ENCODE measurements around the gene BMP7.
"Not testable (repeated sequence)": the region's sequence is repeated elsewhere in the genome, so short reads cannot be mapped to it uniquely, and the experiment has no call there.

Gene BMP7

GRCh38 chr20:57163041-57163440, 103.4 kb downstream of the BMP7 start:
- DNase-seq: no peak

DNA sequence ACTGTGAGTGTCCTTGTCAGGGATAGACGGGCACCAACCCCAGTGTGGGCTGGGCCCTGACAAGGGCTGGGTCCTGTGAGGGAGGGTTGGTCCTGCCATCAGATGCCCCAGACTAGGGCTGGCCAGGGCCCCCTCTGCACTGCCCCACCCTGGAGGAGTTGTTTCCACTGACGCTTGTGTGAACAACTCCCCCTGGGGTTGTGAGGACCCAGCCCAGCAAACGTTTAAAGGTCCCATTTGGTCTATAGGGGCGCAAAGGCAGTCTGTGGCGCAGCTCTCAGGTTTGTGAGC, 104.1 kb downstream of the BMP7 start:
- DNase-seq: no peak

GRCh38 chr20:57161478-57162361, 104.7 kb downstream of the BMP7 start:
- DNase-seq: no peak

- DNase-seq: no peak
Observed at GRCh38 chr20:57160985-57161384, 105.5 kb downstream of the BMP7 start.

- no peak for DNase-seq
Observed at GRCh38 chr20:57159945-57160610, 106.4 kb downstream of the BMP7 start.

DNA sequence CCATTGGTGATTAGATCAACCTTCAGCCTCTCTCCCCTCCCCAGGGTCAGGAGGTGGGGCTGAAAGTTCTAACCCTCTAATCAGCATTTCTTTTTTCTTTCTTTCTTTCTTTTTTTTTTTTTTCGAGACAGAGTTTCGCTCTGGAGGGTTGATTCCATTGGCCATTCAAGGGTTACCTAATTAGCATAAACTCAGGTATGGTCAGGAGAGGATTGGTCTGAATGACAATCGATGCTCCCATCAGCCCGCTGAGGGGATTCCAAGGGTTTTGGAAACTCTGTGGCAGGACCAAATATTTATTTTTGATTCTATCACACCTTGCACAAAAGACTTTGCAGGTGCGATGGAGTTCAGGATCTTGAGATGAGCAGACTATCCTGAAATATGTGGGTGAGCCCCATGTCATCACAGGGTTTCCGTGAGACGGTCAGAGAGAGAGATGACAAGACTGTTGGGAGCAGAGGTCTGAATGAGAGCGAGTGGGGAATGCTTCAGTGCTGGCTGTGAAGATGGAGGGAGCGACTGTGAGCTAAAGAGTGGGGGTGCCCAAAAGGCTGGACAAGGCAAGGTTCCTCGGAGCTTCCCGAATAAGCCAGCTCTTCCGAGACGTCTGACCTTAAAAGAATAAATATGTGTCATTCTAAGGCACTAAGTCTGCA, 107.1 kb downstream of the BMP7 start:
- no peak for DNase-seq

DNA sequence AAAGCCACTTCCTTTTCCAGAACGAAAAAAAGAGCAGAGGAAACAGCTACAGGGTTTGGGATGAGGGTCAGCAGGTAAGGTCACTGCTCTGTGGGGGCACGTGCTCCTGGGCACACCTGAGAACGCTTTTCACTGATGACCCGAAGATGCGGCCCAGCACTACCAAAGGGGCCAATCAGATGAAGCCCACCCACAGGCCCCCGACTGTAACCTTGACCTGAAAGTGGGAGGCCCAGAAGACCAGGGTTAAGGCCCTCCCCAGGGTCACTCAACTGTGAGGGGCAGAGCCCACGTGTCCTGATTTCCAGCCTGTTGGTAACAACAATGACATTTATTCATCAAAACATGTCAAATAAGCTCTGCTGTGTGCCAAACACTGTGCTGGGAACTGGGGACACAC, 108.0 kb downstream of the BMP7 start:
- DNase-seq: no peak

DNA sequence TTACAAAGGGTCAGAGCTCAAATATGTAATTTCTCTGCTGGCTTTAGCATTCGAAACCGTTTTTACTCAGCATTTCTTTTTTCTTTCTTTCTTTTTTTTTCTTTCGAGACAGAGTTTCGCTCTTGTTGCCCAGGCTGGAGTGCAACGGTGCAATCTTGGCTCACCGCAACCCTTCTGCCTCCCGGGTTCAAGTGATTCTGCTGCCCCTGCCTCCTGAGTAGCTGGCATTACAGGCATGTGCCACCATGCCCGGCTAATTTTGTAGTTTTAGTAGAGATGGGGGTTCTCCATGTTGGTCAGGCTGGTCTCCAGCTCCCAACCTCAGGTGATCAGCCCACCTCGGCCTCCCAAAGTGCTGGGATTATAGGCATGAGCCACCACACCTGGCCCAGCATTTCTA, 108.7 kb downstream of the BMP7 start:
- not testable (repeated sequence) for DNase-seq

DNA sequence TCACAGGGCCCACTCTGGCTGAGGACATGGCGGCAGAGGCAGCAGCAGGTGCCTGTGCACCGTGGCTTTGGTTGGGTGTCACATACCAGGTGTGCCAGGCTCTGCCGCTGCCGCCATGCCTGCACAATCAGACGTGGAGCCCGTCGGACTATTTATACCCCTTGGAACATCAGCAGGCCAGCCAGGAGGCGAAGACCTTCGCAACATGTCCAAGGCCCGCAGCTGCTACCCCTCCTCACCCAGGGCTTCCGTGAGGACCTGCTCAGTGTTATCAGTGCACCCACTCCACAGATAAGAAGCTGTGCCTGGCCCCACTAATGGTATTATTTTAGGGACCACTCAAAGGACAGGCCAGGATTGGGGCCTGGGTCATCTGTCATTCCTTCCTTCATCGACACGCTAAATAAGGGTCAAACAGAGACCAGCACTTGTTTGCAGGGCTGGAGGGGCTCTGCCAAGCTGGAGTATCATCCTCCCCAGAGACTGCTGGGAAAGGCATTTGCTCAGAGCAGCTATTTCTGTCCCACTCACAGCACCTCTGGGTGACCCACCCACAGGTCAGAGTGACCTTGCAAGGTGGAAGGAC, 109.2 kb downstream of the BMP7 start:
- DNase-seq: no peak

DNA sequence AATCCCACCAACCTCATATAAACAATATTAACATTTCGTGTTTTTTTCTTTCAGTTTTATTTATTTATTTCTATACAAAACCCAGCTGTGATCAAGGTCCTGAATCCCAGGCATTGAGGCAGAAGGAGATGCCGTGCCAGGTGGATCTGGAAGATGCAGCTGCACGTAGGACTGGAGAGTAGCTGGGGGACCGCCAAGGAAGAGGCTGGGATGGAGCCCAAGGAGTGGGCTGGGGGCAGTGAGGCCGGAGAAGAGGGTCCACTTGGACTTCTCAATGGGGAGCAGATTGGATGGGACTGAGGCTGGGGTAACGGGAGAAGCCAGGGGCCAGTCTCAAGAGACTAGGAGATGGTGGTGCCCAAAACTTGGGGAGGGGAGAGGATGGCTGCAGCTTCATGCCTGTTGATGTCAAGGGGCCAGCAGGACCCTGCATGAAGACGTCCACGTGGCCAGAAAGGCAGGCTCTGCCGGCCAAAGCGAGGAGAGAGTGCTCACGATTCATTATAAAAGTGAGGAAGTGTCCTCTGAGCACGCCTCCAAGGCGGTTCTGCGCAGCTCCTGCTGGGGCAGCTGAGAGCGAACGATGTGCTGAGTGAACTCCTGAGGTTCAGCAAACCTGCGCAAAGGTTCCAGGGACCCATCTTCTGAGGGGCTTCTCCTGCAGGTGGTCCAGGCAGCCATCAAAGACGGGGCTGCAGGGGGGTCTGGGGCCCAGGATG, 110.3 kb downstream of the BMP7 start:
- no peak for DNase-seq

GRCh38 chr20:57155415-57155814, 111.0 kb downstream of the BMP7 start:
- DNase-seq: no peak

DNA sequence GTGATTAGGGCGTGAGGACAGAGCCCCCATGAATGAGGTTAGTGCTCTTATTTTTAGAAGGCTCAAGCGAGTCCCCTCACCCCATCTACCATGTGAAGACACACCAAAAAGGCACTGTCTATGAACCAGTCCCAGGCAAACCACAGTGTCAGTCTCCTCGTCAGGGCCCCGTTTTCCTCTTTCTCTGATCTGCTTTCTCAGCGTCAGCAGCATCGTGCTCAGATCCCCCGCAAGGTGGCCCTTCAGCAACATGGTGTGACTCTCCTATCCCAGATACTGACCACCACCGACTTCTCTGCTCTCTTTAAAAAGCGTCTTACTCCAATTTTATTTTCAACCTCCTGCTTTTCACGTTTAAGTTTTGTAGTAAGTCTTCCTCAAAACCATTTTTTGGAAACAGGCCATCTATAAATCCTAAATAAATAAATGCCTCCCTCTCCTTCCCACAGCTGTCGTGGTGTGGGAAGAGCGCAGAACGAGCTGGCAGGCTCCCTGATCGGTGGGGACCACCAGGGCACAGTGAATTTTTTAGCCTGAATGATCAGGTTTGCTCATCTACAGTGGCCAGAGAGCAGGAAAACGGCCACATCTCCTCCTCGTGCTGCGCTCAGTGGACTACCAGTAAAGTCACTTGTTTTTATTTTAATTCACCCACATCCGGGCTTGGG, 113.1 kb downstream of the BMP7 start:
- DNase-seq: no peak

- DNase-seq: no peak
Observed at GRCh38 chr20:57152557-57152956, 113.9 kb downstream of the BMP7 start.

DNA sequence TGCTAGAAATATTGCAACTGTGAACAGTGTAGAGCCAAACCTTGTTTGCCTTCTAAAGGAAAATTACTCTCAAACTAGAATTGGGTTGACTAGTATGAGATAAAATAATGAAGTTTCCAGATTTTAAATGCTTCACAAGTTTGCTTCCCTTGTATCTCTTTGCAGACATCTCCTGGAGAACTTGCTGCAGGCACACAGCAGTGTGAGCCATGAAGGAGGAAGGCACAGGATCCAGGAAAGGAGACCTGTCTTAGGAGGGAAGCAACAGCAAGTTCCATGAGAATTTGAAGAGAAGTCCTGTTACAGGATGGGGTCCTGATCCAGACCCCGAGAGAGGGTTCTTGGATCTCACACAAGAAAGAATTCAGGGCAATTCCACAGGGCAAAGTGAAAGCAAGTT, 115.9 kb downstream of the BMP7 start:
- DNase-seq: no peak

DNA sequence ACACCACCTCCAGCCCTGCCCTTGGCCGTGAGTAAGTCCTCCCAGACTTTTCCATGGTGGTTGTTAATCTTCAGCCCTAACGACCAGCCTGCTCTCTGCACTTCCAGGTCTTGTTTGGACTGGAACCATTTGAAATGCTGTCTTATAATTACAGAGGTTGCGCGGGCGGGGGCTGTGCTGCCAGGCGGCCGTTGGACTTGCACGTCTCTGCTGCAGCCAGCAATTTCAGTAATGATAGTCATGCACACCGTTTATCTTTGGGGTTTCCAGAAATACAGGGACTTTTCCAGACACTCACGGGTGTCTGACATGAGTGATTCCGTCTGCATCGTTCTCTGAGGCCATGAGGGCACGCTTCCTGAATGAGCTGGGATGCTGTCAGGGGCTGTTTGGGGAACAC, 118.2 kb downstream of the BMP7 start:
- DNase-seq: no peak

DNA sequence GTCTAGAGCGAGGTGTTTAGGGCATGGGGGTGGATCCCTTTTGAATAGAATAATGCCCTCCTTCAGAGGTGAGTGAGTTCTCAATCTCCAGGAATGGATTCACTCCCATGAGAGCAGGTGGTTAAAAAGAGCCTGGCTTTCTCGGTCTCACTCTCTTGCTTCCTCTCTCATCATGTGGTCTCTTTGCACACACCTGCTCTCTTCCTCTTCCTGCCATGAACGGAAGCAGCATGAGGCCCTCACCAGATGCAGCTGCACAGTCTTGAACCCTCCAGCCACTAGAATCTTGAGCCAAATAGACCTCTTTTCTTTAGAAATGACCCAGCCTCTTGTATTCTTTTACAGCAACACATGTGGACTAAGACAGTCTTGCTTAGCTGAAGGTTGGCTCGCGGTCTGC, 119.3 kb downstream of the BMP7 start:
- no peak for DNase-seq

DNA sequence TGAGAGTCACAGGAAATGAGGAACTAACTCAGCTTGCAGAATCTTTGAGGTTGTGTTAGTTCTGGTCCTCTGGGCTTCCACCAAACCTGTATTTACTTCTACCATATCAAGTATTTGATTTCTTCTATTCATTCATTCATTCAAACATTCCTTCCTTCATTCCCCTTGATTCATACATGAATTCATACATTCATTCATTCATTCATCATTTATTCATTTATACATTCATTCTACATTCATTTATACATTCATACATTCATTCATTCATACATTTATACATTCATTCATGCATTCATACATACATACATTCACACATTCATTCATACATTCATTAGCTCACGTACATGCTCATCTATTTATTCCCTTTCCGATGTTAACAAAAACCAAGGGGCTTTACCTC, 120.3 kb downstream of the BMP7 start:
- DNase-seq: no peak

DNA sequence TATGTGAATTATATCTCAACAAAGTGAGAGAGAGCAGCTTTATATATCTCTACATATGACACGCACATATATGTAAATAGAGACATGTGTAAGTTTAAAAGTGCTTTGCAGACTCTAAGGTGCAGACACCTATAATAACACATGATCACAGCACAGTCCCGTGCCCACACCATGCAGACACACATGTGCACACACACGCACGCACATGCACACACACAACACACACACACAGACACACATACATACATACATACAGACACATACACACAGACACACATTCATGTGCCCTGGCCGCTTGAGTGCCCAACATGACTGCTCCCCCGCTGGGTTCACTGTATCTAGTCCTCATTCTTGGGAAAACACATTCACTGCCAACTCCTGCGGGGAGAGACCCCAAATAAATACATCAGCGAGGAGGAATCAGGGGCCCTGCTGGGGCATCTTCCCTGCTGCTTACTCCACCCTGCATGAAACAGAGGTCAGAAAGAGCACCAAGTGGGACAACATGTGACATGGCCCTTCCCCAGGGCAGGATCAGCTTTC, 121.3 kb downstream of the BMP7 start:
- no peak for DNase-seq

GRCh38 chr20:57143173-57143572, 123.3 kb downstream of the BMP7 start:
- DNase-seq: no peak

- no peak for DNase-seq
Observed at GRCh38 chr20:57142667-57143066, 123.8 kb downstream of the BMP7 start.

GRCh38 chr20:57141492-57141891, 124.9 kb downstream of the BMP7 start:
- DNase-seq: no peak

DNA sequence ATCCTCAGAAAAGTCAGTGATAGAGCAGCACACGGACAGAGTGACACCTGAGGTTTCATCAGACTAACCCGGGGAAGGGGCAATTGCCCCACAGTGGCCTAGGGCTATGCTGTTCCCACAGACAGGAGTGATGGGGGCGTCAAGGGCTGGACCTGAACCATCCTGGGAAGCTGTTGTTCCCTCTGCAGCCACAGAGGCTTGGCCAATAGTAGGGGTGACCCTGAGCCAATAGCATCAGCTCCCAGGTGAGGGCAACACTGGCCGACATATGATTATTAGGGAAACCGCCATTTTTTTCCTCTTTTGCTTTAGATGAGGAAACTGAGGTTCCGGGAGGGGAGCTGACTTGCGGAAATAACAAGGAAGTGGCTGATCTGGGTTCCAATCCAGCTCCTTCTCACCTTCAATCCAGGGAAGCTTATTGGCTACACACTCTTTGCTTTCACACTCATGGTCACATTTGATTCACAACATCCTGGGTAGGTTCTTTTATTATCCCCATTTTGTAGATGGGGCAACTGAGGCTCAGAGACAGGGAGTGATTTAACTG, 126.0 kb downstream of the BMP7 start:
- no peak for DNase-seq
